Mesodermal cell (in vitro differentiated cells): ENCODE measurements around the gene MRAP.
A peak's percentile ranks its signal among the peaks of the same experiment; 100 is the strongest.
"Not testable (repeated sequence)": the region's sequence is repeated elsewhere in the genome, so short reads cannot be mapped to it uniquely, and the experiment has no call there.

Source experiments
- H3K27ac ChIP-seq: 2 replicates; pipeline ENCODE4 v1.7.0; 2013; ENCODE audit warnings: mild to moderate bottlenecking, low read depth, low read length, moderate library complexity; ENCODE audit not compliant: severe bottlenecking
- H3K36me3 ChIP-seq: 2 replicates; pipeline ENCODE4 v1.7.1; 2013; ENCODE audit warnings: mild to moderate bottlenecking, low read length, moderate library complexity; ENCODE audit not compliant: control insufficient read depth, insufficient read depth
- H3K4me1 ChIP-seq: one replicate; pipeline ENCODE4 v1.7.1; 2013; ENCODE audit warnings: mild to moderate bottlenecking, low read length; ENCODE audit not compliant: insufficient read depth, control insufficient read depth, poor library complexity, severe bottlenecking
- H3K4me3 ChIP-seq: 2 replicates; pipeline ENCODE4 v1.7.0; 2013; ENCODE audit warnings: low read length, control low read depth, mild to moderate bottlenecking; ENCODE audit not compliant: insufficient read depth, poor library complexity, severe bottlenecking; ENCODE audit errors: extremely low read depth
- H3K9me3 ChIP-seq: 2 replicates; pipeline ENCODE4 v1.7.1; 2013; ENCODE audit warnings: mild to moderate bottlenecking, low read length, moderate library complexity; ENCODE audit not compliant: control insufficient read depth
- WGBS, 2 experiments: methylation state at CpG; one replicate each; pipeline ENCODE4 v1.1.5; 2013; ENCODE audit warnings: missing lambda C conversion rate in 2 of 2; ENCODE audit not compliant: insufficient coverage in 2 of 2; 5-methylcytosine and 5-hydroxymethylcytosine counted together

The MRAP gene

DNA sequence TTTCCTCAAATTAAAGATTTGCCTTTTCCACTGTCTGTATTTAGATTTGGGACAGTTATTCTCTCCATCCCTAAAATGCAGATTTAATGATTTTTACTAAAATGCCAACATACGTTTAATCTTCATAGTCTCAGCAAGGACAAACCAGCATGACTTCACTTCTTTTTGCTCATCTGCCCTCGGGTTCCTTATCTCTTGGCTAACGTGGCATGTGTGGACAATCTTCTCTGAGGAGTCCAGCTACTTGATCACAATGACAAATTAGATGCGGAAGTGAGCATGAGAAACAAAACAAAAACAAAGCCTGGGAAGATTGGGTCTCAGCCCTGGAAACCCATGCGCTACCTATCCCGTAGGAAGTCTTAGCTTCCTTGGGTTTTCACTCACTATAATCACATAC is 1.0 kb downstream of the MRAP start:
- Histone ChIP-seq H3K36me3 (peaks cover 13% of the 10 kb centered on the region), H3K4me1 (no peaks in the 10 kb centered on the region), H3K4me3 (no peak overlapping the region), H3K9me3 (peaks cover 6% of the 10 kb centered on the region), H3K27ac (no peak overlapping the region)
- 88 to 98% methylated on average over 4 to 5 of the region's 6 CpGs for WGBS, 2 experiments

DNA sequence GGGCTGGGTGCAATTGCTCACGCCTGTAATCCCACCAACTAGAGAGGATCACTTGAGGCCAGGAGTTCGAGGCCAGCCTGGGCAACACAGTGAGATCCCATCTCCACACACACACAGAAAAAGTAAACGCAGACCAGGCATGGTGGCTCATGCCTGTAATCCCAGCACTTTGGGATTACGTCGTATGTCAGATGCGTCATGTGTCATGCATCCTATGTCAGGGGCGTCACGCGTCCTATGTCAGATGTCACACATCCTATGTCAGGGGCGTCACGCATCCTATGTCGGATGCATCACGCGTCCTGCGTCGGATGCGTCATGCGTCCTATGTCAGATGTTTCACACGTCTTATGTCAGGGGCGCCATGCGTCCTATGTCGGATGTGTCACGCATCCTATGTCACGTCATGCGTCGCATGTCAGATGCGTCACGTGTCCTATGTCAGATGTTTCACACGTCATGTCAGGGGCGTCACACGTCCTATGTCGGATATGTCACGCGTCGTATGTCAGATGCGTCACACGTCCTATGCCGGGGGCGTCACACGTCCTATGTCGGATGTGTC is 1.5 kb downstream of the MRAP start:
- Histone ChIP-seq H3K4me3 (no peak overlapping the region), H3K36me3 (peaks cover 13% of the 10 kb centered on the region), H3K4me1 (no peaks in the 10 kb centered on the region), H3K27ac (no peak overlapping the region), H3K9me3 (peaks cover 6% of the 10 kb centered on the region)
- 92 to 94% methylated on average over 36 to 40 of the region's 41 CpGs for WGBS, 2 experiments

DNA sequence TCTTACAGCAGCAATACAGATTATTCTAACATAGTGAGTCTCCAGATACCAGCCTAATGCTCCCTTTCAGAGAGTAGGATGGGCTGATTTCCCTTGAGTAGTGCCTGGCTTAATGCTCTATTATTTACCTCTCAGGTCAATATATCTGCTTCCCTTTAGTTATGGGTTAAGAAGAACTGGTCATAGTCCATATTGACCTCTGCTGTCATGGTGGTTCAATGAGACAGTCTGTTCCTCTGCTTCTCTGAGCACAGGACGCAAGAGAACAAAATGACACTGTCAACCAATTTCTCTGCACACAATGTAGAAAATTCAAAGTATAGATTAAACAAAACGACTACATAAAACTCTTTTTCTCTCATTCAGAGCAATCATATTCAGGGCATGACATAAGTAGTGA is 2.9 kb downstream of the MRAP start:
- no peaks in the 10 kb centered on the region for H3K4me1 ChIP-seq
- no peak overlapping the region for H3K27ac ChIP-seq
- no peak overlapping the region for H3K4me3 ChIP-seq
- peaks cover 13% of the 10 kb centered on the region for H3K36me3 ChIP-seq
- H3K9me3 ChIP-seq, result peaks cover 6% of the 10 kb centered on the region
- WGBS, 2 experiments, result 100% methylated on average over 1 of the region's 2 CpGs; no CpG with 5 or more reads in 1 of the 2 experiments

DNA sequence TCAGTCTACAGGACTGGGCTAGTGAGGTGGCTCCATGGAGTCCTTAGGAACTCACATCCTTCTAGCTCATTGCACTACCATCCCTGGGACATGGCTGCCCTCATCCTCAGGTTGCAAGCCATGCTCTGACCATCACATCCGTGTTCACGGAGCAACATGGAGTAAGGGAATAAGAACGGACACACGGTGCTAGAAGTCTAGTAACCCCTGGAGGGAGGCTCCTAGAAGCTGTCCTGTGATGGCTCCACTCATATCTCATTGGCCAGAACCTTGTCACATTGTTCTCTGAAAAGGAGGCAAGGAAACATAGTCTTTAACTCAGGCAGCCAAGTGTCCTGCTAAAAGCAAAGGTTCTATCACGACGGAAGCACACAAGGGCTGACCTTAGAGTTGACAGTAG is 3.9 kb downstream of the MRAP start:
- WGBS, 2 experiments, result 93 to 94% methylated on average over 5 to 6 of the region's 6 CpGs
- Histone ChIP-seq H3K27ac (no peak overlapping the region), H3K4me3 (no peak overlapping the region), H3K4me1 (no peaks in the 10 kb centered on the region), H3K9me3 (peaks cover 6% of the 10 kb centered on the region), H3K36me3 (peaks cover 13% of the 10 kb centered on the region)

DNA sequence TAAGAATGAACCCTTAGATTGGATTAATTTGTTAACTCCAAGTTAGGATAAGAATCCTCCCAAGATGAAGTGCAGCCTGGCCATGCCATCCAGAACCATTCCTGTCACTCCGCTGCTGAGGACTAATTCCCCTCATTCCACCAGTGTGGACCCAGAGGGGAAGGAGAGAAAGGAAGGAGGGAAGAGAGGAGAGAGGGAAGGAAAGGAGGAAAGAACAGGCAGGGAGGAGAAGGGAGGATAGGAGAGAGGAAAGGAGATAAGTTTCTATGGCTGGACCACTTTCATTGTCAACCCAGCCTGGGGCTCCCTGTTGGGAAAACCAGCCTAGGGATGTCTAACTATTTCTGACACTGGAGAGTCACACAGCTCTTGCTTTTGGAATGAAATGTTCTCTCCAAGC is 4.7 kb downstream of the MRAP start:
- peaks cover 6% of the 10 kb centered on the region for H3K9me3 ChIP-seq
- WGBS, 2 experiments, result no CpG with 5 or more reads among the region's 1 CpG
- H3K4me3 ChIP-seq, result no peak overlapping the region
- H3K36me3 ChIP-seq, result peaks cover 13% of the 10 kb centered on the region
- no peak overlapping the region for H3K27ac ChIP-seq
- no peaks in the 10 kb centered on the region for H3K4me1 ChIP-seq

DNA sequence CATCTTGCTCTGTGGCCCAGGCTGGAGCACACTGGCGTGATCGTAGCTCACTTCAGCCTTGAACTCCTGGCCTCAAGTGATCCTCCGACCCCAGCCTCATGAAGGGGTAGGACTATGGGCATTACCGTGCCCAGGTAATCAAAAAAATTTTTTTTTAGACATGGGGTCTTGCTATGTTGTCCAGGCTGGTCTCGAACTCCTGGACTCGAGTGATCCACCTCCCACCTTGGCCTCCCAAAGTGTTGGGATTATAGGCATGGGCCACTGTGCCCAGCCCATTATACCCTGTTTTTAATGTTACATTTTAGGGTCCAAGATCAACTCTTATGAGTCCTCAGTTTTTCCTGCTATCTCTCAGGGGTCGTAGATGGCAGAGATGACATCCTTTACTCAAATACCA is 6.3 kb downstream of the MRAP start:
- WGBS, 2 experiments, result 94 to 96% methylated on average over 6 to 7 of the region's 7 CpGs
- no peak overlapping the region for H3K4me3 ChIP-seq

DNA sequence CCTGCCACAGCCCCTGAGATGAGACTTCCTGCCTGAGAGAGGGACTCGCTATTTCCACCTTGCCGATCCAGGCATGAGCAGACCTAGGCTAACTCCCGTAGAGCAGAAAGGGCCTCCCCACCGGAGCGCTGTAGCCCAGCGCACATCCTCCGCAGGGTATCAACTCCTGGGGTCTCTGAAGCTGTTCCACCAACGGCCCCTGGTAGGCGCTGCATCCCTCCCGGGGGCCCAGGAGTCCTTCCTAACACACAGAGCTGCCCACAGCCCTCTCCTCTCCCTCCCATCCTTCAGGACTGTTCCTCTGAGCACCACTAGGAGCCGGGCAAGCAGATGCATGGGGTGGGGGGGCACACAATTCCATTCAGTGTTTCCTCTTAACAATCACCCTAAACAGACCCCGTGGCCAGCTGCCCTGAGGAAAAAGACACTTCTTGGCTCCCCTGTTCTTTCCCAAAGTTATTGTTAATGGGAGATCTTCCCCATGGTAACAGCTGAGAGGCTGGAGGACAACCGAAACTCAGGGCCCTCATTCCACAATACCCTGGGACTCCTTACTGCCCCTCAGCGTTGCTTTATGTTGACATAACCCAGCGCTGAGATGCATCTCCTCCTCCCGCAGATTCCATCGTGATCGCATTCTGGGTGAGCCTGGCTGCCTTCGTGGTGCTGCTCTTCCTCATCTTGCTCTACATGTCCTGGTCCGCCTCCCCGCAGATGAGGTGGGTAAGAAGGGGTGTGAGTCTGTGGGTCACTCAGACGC is 7.5 kb downstream of the MRAP start:
- H3K9me3 ChIP-seq, result no peaks in the 10 kb centered on the region
- WGBS, 2 experiments, result 75 to 78% methylated on average over 17 of the region's 22 CpGs
- H3K36me3 ChIP-seq, result peaks cover 9% of the 10 kb centered on the region
- no peaks in the 10 kb centered on the region for H3K4me1 ChIP-seq
- H3K27ac ChIP-seq, result peak overlapping the region; percentile 30
- no peak overlapping the region for H3K4me3 ChIP-seq

More for the DNA sequence above, 6.3 kb downstream of the MRAP start:
- no peaks in the 10 kb centered on the region for H3K4me1 ChIP-seq
- no peak overlapping the region for H3K27ac ChIP-seq
- H3K9me3 ChIP-seq, result peaks cover 6% of the 10 kb centered on the region
- H3K36me3 ChIP-seq, result peaks cover 8% of the 10 kb centered on the region

DNA sequence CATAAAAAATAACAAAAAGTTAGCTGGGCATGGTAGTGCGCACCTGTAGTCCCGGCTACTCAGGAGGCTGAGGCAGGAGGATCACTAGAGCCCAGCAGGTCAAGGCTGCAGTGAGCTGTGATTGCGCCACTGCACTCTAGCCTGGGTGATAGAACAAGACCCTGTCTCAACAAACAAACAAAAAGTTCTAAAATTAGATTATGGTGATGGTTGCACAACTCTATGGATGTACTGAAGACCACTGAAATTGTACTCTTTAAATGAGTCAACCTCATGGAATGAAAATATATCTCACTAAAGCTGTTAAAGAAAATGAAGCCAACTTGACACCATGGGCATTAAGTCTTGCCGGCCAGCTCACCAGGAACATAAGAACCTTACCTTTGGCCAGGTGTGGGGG is 9.1 kb downstream of the MRAP start:
- Histone ChIP-seq H3K4me3 (no peak overlapping the region), H3K36me3 (peaks cover 17% of the 10 kb centered on the region), H3K4me1 (no peaks in the 10 kb centered on the region), H3K9me3 (no peaks in the 10 kb centered on the region), H3K27ac (no peak overlapping the region)
- 90 to 92% methylated on average over 2 to 3 of the region's 4 CpGs for WGBS, 2 experiments

DNA sequence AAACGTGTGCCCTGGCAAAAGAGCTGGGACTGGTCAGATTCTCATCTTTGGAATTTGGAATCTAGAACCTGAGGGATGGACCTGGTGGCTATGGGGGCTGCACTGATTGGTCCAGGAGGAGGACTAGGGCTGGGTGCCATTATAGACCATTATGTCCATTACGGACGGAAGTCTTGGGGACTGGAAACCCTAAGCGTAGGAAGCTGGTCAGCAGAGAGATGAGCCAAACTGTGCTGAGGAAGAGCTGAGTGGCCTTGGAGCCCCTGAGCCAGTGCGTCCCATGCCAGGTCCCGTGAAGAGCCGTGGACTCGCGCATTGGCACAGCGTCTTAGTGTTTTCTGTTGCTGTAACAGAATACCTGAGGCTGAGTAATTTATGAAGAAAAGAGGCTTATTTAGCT is 10.0 kb downstream of the MRAP start:
- no peak overlapping the region for H3K27ac ChIP-seq
- no peaks in the 10 kb centered on the region for H3K9me3 ChIP-seq
- no peaks in the 10 kb centered on the region for H3K4me1 ChIP-seq
- H3K4me3 ChIP-seq, result no peak overlapping the region
- peaks cover 25% of the 10 kb centered on the region for H3K36me3 ChIP-seq
- 78 to 83% methylated on average over 8 to 9 of the region's 10 CpGs for WGBS, 2 experiments

DNA sequence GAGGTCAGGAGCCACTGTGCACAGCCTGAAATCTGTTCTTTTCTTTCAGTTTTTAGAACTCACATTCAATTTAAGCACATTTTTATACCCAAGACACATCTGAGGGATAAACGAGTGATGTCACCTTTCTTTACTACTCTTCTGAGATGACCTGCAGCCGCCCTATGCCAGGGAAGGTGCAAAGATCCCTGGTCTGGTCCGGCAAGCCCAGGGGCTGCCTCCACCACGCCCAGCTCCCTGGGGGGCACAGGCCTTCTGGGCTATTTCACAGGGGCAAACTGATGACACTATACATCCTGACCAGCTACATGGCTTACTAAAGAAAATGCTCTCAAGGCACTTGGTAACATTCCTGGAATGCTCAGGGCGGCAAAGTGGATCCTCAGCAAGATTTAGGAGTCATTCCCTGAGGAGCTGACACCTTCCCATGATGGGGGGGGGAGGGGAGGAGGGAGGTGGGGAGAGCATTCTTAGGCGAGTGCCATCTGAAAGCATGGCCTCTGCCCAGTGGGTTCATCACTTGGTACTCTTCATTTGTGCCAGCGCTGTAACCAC is 11.3 kb downstream of the MRAP start:
- H3K27ac ChIP-seq, result no peak overlapping the region
- H3K4me1 ChIP-seq, result no peaks in the 10 kb centered on the region
- WGBS, 2 experiments, result 85 to 88% methylated on average over 6 of the region's 7 CpGs
- no peak overlapping the region for H3K4me3 ChIP-seq
- peaks cover 36% of the 10 kb centered on the region for H3K36me3 ChIP-seq
- no peaks in the 10 kb centered on the region for H3K9me3 ChIP-seq

DNA sequence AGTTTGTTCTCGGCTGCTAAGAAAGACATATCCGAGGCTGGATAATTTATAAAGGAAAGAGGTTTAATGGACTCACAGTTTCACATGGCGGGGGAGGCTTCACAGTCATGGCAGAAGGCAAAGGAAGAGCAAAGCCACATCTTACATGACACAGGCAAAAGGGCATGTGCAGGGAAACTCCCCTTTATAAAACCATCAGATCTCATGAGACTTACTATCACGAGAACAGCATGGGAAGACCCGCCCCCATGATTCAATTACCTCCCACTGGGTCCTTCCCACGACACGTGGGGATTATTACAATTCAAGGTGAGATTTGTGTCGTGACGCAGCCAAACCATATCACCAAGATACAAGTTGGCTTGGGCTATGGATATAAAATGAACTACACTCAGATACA is 12.3 kb downstream of the MRAP start:
- H3K4me3 ChIP-seq, H3K9me3 ChIP-seq, H3K27ac ChIP-seq, H3K4me1 ChIP-seq: not testable (repeated sequence)
- H3K36me3 ChIP-seq, result peaks cover 43% of the 10 kb centered on the region
- 87 to 100% methylated on average over 3 of the region's 9 CpGs for WGBS, 2 experiments
